Hindlimb muscle (tissue), 1 donor: ENCODE data around the gene INS. TPM values are rescaled to one million over a fixed set of nuclear protein-coding genes. Genes with fewer than 3 reads are reported as not detected.

ENCODE experiments used
- DNase-seq: peaks from one replicate; pipeline ENCODE4 v3.0.0-alpha.2; 2013
- polyA plus RNA-seq: library from polyadenylated mRNA; unstranded; fragments of 120-200 nt; gene quantifications from one replicate; pipeline ENCODE4 v1.2.1, GENCODE V29; 2013; ENCODE audit not compliant: insufficient read length

INS gene
- polyA plus RNA-seq = not detected

DNA sequence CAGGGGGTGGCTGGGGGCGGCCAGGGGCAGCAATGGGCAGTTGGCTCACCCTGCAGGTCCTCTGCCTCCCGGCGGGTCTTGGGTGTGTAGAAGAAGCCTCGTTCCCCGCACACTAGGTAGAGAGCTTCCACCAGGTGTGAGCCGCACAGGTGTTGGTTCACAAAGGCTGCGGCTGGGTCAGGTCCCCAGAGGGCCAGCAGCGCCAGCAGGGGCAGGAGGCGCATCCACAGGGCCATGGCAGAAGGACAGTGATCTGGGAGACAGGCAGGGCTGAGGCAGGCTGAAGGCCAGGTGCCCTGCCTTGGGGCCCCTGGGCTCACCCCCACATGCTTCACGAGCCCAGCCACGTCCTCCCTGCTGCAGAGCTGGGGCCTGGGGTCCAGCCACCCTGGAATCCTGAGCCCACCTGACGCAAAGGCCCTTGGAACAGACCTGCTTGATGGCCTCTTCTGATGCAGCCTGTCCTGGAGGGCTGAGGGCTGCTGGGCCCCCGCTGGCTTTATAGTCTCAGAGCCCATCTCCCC is at the start of gene INS:
Gene INS, minus strand, starts transcription at position 474 of the 524 bp plus-strand sequence. Its CDS starts 238 bp downstream, at position 236.
- no peak for DNase-seq

DNA sequence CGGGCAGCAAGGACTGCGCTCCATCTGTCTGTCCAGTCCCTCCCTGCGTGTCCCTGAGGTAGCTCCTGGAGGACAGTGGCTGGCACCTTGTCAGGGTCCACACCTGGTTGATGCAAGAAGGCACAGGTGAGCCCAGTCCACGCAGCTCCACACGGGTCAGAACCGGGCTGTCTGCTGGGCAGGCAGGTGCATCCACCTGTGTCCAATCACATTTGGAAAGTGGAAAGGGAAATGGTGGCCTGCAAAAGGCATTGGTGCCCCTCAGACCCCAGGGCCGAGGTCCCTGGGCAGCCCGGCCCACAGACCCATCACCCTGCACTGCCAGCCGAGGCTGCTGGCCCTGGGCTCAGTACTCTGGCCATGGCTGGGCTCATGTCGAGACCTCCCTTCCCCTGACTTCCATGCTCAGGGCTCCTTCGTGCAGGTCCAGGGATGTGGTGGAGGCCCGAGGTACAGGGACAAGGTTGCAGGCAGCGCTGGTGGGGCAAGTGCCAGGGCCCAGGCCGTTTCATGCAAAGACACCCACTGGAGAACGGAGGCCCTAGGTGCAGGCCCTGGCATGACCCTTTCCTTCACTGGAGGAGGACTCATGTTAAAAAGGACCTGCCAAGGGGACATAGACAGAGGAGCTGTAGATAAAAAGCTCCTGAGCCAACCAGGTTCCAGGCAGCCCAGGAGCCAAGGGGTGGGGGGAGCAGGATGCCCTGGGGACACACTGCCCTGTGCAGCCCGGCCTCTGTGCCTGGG is 49.5 kb upstream of the INS start:
- DNase-seq = no peak

GRCh38 chr11:2209900-2210321 is 48.9 kb upstream of the INS start:
- no peak for DNase-seq

- DNase-seq = no peak
These were observed 48.4 kb upstream of the INS start for GRCh38 chr11:2209370-2209801.

DNA sequence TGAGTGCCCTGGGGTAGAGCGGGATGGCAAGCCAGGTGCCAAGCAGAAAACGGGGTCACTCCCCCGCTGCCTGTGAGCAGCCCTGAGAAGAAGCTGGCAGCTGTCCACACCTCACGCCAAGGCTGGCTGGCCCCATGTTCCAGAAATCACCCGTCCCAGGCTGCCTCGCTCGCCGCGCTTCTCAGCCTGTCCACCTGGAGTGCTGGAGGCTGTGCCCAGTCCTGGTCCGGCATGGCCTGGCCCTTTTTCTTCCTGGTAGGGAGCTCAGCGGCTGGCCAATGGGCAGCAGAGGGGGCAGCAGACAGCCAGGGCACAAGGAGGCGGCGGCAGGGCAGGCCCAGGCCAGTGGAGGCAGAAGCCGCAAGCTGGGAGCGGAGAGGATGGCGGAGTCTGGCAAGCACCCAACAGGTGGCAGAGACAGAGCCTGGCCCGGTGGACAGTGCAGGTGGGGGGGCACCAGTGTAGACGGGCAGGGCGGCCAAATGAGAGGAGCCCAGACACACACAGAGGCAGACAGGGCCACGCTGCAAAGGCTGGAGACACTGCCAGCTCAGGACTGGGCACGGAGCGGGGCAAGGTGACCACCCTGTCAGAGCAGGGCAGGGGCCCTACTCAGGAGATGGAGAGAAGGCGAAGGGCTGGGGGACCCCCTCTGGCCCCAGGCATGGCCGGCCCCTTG is 47.8 kb upstream of the INS start:
- no peak for DNase-seq

- no peak for DNase-seq
These were observed 47.0 kb upstream of the INS start for GRCh38 chr11:2207773-2208621.

DNA sequence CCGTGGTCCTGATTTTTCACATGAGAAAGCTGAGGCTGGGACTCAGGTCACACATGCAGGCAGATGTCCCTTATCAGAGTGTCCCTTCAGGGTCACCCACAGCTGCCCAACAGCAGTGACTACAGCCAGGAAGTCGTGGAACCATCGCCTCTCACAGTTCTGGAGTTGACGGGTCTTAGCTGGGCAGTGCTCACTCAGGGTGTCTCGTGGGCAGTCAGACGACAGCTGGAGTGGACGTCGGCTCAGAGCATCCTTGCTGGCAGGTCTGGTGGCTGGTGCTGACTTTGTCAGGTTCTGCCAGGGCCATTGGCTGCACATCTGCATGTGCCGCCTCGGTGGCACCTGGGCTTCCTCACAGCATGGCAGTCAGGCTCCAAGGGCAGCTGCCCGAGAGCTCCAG is 46.2 kb upstream of the INS start:
- DNase-seq = no peak

DNA sequence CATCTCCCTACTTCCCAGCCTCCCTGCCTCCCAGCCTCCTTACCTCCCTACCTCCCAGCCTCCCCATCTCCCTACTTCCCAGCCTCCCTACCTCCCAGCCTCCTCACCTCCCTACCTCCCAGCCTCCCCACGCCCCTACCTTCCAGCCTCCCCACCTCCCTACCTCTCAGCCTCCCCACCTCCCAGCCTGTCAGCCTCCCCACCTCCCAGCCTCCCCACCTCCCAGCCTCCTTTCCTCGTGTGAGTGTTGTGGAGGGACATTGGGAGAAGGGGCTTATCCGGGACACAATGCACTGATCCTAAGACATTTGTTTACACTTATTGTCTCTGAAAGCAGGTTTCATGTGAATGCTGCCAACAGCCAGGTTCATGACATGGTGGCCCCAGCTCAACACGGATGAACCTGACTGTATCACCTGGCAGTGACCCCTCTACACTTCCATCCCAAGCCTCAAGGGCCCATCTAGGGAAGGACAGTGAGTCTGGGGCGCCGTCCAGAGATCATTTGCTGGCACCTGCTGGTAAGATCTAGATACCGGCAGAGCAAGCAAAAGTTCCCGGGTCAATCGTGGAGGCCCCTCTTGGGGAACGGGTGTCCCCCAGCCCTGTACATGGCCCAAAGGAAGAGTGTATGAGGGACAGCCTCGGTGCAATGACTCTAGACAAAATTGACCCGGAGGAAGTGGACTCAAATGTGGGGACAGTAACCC is 45.1 kb upstream of the INS start:
- DNase-seq = no peak

GRCh38 chr11:2205214-2205720 is 44.3 kb upstream of the INS start:
- DNase-seq = no peak

GRCh38 chr11:2204361-2205213 is 43.6 kb upstream of the INS start:
- no peak for DNase-seq

GRCh38 chr11:2203440-2204259 is 42.6 kb upstream of the INS start:
- no peak for DNase-seq

DNA sequence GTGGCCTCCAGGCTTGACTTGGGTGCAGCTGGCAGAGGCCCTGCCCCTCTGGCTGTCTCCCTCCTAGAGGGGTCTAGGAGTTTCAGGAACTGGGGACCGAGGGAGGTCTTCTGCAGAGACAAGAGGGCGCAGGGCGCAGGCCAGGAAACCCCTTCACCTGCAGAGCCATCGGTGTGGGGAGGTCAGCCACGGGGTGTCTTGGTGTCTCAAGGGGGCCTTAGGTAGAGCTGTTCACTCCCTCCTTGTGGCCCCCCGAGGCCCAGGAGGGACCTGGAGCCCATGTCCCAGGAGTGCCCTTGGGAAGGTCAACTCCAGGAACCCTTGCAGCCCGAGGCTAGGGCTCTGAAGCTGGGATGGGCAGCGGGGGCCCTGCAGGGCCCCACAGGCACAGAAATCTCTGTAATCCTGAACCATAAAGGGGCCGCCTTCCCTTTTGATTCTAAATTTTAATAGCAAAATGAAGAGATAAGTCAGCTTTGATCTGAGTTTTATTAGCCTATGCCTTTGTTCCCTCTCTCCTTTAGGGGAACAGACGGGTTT is 42.0 kb upstream of the INS start:
- DNase-seq = no peak

DNA sequence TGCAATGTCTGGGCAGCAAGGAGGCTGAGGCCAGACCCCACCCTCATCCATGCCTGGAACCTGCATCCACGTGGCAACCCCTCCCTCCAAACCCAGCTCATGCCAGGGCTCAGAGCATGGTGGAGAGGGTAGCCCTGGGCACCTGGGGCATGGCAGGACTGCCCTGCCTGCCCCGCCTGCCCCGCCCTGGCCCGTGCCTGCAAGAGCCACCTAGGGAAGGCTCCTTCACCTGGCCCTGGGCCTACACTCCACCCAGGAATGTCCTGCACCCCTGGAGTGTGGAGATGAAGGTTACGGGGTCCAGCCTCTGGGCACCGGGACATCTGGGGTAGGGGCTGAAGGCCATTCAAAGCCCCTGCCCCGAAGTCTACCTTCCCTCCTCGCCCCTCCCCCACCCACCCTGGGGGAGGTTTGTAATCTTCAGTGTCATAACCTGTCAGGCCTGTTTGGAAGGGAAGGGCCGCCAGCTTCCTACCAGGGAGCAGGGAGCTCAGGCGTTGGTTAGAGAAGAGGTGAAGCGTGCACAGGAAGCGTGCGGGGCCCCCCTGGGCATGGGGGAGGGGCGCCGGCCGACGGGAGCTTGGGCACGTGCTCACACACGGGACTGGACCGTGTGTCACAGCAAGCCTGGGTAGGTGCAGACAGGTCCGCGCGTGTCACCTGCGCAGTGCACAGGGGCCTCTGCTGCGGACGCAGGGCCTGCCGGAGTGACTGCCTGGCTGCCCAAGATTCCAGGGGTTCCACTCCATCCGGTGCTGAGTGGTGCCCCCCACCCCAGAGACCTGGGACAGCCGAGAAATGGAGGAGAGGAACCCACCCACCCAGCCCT is 41.3 kb upstream of the INS start:
- no peak for DNase-seq

GRCh38 chr11:2201542-2201941 is 40.5 kb upstream of the INS start:
- DNase-seq = no peak

DNA sequence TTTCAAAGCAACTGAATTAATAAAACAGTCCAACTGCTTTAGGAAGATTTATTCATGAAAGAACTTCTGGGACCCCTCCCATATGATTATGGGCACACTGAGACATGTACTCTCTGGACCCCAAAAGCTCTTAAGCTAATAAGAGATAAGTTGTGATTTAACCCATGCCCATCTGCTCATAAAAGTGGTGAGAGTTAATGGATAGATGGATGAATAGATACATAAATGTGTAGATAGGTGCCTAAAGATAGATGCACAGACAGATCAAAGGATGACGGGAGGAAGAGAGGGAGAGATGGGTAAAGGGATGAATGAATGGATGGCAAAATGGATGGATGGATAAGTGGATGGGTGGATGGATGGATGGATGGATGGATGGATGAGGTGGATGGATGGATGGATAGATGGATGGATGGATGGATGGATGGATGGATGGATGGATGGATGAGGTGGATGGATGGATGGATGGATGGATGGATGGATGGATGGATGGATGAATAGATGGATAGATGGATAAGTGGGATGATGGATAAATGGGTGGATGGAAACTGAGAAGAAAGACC is 40.0 kb upstream of the INS start:
- DNase-seq = no peak

DNA sequence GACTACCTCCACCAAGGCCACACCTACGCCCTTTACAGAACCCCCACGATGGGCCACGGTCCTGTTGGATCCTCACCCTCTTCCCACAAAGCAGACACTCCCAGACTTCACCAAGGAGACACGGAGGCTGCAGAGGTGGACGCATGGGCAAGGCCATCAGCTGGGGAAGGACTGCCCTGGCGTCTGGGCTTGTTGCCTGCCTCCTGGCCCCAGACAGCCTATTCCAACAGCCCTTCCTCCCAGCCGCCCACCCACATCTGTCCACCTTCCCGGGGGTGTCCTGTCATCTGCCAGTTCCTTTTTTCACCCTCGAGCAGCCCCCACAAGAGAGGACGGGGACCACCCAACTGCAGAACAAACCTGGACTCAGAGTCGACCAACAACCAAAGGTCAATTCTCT is 39.5 kb upstream of the INS start:
- no peak for DNase-seq

- DNase-seq = no peak
These were observed 38.7 kb upstream of the INS start for GRCh38 chr11:2199466-2200341.
